ENCODE results near the gene ABCC10. TPM values are rescaled to one million over a fixed set of nuclear protein-coding genes. Genes with fewer than 3 reads are reported as not detected.

ABCC10 gene
- polyA plus RNA-seq, 1 donor from 2014 or later: 22.4 TPM

DNA sequence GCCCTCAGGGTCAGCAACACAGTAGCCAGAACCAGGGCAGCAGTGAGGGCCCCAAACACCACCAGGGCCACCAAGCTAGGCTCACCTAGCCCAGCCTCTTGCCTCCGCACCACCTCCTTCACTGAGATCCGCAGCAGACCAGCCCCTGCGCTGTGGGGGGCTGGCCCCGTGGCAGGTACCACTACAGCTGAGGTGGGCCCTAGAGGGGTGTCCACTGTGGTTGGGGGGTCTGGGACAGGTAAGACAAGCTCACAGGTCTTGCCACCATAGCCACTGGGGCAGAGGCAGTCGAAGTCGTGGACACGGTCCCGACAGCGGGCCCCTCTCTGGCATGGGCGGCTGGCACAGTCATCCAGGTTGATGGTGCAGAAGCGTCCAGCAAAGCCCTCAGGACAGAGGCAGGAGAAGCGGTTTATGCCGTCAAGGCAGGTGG lies 23.4 kb downstream of the ABCC10 start:
- TF ChIP-seq MXI1 (conservative IDR thresholded peaks at IDR 0.05; ENCODE audit: poor library complexity, severe bottlenecking) (no peak), REST (IDR thresholded peaks at IDR 0.05; ENCODE audit: borderline replicate concordance) (no peak), SMC3 (conservative IDR thresholded peaks at IDR 0.05; ENCODE audit: poor library complexity) (no peak), EZH2 (IDR thresholded peaks at IDR 0.05; ENCODE audit: borderline replicate concordance, insufficient read depth, low read length, poor library complexity, severe bottlenecking) (no peak), RAD21 (conservative IDR thresholded peaks at IDR 0.05) (no peak), EP300 (conservative IDR thresholded peaks at IDR 0.05; ENCODE audit: poor library complexity, severe bottlenecking) (no peak), TAF1 (IDR thresholded peaks at IDR 0.05; ENCODE audit: low read depth) (no peak)
- TF ChIP-seq, protein P1, sequence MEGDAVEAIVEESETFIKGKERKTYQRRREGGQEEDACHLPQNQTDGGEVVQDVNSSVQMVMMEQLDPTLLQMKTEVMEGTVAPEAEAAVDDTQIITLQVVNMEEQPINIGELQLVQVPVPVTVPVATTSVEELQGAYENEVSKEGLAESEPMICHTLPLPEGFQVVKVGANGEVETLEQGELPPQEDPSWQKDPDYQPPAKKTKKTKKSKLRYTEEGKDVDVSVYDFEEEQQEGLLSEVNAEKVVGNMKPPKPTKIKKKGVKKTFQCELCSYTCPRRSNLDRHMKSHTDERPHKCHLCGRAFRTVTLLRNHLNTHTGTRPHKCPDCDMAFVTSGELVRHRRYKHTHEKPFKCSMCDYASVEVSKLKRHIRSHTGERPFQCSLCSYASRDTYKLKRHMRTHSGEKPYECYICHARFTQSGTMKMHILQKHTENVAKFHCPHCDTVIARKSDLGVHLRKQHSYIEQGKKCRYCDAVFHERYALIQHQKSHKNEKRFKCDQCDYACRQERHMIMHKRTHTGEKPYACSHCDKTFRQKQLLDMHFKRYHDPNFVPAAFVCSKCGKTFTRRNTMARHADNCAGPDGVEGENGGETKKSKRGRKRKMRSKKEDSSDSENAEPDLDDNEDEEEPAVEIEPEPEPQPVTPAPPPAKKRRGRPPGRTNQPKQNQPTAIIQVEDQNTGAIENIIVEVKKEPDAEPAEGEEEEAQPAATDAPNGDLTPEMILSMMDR (IDR thresholded peaks at IDR 0.05; ENCODE audit: poor library complexity, severe bottlenecking): no peak
- no peak overlapping the region for H3K9ac ChIP-seq (ENCODE audit: low read length)
- H3K4me3 ChIP-seq (ENCODE audit: low read length): no peak overlapping the region
- H4K20me1 ChIP-seq (ENCODE audit: insufficient read depth): no peaks in the 10 kb centered on the region
- H3K27ac ChIP-seq (ENCODE audit: low read length): no peak overlapping the region
- H3K36me3 ChIP-seq (ENCODE audit: insufficient read depth, low read length): no peaks in the 10 kb centered on the region
- H3K79me2 ChIP-seq (replicated peaks; ENCODE audit: insufficient read depth, low read length): no peaks in the 10 kb centered on the region
- H3K9me3 ChIP-seq (ENCODE audit: low read length): no peaks in the 10 kb centered on the region
- no peak overlapping the region for H3K4me2 ChIP-seq (ENCODE audit: low read length)
- H3F3A ChIP-seq (ENCODE audit: insufficient read depth, low read length, poor library complexity, severe bottlenecking): no peaks in the 10 kb centered on the region
- H2AFZ ChIP-seq (ENCODE audit: low read depth, low read length): no peak overlapping the region
- H3K9me2 ChIP-seq (ENCODE audit: insufficient read depth, low read length): no peaks in the 10 kb centered on the region
- H3K27me3 ChIP-seq (ENCODE audit: insufficient read depth, low read depth, low read length): no peaks in the 10 kb centered on the region

- Histone ChIP-seq H3K9me2 (ENCODE audit: insufficient read depth, low read length) (no peaks in the 10 kb centered on the region), H3F3A (ENCODE audit: insufficient read depth, low read length, poor library complexity, severe bottlenecking) (no peaks in the 10 kb centered on the region), H3K79me2 (replicated peaks; ENCODE audit: insufficient read depth, low read length) (no peaks in the 10 kb centered on the region), H3K27ac (ENCODE audit: low read length) (no peak overlapping the region), H4K20me1 (ENCODE audit: insufficient read depth) (no peaks in the 10 kb centered on the region), H3K36me3 (ENCODE audit: insufficient read depth, low read length) (no peaks in the 10 kb centered on the region), H3K9ac (ENCODE audit: low read length) (no peak overlapping the region), H3K4me2 (ENCODE audit: low read length) (no peak overlapping the region), H3K9me3 (ENCODE audit: low read length) (no peaks in the 10 kb centered on the region), H2AFZ (ENCODE audit: low read depth, low read length) (no peak overlapping the region), H3K27me3 (ENCODE audit: insufficient read depth, low read depth, low read length) (no peaks in the 10 kb centered on the region), H3K4me3 (ENCODE audit: low read length) (no peak overlapping the region)
- no peak for TF ChIP-seq EP300 (conservative IDR thresholded peaks at IDR 0.05; ENCODE audit: poor library complexity, severe bottlenecking)
- no peak for TF ChIP-seq EZH2 (IDR thresholded peaks at IDR 0.05; ENCODE audit: borderline replicate concordance, insufficient read depth, low read length, poor library complexity, severe bottlenecking)
- TF ChIP-seq, protein P1 (IDR thresholded peaks at IDR 0.05; ENCODE audit: poor library complexity, severe bottlenecking): no peak
- TF ChIP-seq MXI1 (conservative IDR thresholded peaks at IDR 0.05; ENCODE audit: poor library complexity, severe bottlenecking): no peak
- TF ChIP-seq REST (IDR thresholded peaks at IDR 0.05; ENCODE audit: borderline replicate concordance): no peak
- no peak for TF ChIP-seq SMC3 (conservative IDR thresholded peaks at IDR 0.05; ENCODE audit: poor library complexity)
- no peak for TF ChIP-seq TAF1 (IDR thresholded peaks at IDR 0.05; ENCODE audit: low read depth)
- TF ChIP-seq POLR2AphosphoS5 (IDR thresholded peaks at IDR 0.05): no peak
- TF ChIP-seq RAD21 (conservative IDR thresholded peaks at IDR 0.05): no peak
These were observed 24.0 kb downstream of the ABCC10 start for GRCh38 chr6:43451348-43451747.

All from neural cell (in vitro differentiated cells).